Inflammatory macrophage treated with lipopolysaccharide for 1 hour (primary cell): ENCODE data around the gene USO1.
A peak's percentile ranks its signal among the peaks of the same experiment; 100 is the strongest.
"Not testable (repeated sequence)": the region's sequence is repeated elsewhere in the genome, so short reads cannot be mapped to it uniquely, and the experiment has no call there.

Experiments
- DNase-seq, 2 donors: peaks; one replicate each; pipeline ENCODE4 v3.0.0-alpha.2; 2020 to 2022

USO1 gene

DNA sequence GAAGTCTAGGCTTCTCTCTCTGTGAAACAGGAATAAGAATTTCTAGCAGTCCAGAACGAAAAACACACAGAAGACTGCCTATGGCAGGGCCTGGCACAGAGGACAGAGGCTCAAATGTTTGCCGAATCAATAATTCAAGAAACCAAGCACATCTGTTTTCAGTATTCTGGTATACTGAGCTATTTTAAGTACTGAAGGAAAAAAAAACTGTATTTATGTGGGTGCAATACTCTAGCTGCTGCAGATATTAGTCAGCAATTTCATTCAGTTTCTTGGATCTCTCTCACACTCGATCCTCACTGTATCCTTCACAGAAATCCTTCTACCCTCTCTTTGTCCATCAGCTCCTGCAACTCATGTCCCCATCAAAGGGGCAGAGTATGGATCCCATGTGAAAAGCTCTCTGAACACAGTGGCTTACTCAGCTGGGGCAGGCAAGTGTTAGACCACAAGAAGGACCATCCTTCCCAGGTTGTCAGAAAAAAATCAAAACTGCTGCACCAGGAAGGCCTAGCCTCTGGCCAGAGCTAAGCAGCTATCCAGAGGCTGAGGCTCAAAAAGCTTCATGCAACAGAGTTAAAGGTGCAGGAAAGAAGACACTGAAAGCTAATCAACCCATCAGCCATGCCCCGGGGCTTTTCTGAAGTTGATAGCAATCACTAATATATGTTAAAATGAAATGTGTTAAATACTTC is 9.1 kb upstream of the USO1 start:
- no peak for DNase-seq

DNA sequence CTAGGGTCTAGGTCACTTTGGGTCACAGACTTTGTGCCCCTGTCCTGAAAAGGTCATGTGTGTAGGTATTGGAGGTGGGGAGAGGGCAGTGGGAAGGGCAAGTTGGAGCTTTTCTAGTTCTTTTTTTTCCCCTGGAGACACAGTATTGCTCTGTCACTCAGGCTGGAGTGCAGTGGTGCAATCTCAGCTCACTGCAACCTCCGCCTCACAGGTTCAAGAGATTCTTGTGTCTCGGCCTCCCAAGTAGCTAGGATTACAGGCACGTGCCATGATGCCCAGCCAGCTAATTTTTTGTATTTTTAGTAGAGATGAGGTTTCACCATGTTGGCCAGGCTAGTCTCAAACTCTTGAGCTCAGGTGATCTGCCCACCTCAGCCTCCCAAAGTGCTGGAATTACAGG is 8.3 kb upstream of the USO1 start:
- not testable (repeated sequence) for DNase-seq

DNA sequence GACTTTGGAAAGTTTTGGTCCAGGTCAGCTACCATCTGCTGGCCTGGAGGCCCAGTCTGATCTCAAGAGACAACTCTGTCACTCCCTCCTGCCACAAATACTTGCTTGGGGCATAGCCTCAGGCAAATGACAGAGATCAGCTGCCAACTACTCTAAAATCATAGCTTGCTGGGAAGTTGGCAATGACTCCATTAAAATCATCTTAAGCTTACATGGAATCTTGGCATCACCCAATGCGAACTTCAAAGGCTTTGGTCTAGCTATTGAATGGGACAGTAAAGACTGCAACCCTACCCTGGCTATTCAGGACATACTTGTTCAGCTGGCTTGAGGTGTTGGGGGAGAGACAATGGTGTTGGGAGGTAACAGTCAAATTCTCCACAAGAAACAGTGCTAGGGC is 7.0 kb upstream of the USO1 start:
- no peak for DNase-seq

DNA sequence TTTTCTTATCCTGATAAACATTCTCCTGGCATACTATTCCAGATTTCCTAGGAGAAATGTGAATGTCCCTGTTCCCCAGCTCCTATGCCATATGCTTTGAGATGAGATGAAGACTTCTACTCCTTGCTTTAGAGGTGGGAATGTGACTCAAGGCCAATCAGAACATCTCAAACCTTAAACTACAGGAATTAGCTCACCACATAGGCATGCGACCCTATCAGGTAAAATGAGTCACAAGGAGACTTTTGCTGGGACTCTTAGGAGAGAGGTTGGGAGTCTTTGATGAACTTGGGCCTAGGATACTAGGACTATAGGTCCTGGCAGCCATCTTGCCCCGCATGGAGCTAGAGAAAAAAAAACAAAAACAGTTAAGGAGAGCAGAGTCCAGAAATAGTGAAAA is 5.8 kb upstream of the USO1 start:
- no peak for DNase-seq

DNA sequence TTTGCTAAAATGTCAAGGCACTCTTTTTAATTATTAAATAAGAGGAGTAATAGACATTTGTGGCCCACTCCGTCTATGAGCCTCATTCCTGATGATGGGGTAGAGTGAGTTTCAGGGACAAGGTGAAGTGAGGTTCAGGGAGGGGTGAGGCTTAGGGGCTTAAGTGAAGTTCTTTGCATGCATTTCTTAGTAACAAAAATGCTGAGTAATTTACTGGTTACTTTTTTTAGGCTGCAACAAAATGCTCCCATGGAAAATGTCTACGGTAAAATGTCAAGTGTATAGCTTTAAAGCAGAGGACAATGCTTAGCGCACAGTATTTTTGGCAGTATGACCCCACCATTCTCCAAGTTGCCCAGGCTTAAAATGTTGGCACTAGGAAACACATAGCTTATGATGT is 2.0 kb upstream of the USO1 start:
- no peak for DNase-seq

DNA sequence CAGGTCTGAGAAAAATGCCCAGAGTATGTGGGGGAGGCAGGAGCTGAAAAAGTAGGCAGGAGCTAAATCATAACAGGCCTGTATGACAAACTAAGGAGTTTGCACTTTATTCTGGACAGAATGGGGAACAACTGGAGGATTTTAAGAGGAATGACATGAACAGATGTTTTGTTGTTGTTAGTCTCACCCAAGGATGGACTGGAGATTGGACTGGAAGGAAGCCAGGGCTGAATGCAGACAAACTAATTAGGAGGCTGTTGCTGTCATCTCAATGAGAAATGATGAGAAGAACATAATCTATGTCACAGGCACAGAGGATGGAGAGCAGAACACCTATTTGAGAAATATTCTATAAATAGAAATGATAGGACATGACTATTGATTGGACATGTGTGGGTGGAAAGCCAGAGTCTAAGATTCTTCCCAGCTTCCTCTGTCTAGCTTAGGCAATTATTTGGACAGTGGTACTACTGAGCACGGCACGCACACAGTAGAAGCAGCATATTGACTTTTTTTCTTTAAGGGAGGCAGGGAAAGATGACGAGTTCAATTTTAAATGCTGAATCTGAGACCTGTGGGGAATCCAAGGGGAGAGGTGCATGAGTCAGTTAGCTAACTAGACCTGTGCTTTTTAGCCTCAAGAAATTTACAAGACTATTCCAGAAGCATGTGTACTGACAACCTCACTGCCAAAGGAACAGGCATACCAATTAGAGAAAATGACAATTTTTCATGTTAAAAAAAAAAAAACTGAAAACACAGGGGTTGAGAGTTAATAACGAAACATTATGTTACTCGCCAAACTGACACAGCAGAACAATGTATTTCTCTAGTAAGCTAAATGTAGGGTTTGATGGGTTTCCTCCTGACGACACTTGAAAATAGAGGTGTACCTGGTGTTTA is 963 bp upstream of the USO1 start:
- DNase-seq, result peak in 1 of 2 donors; percentile 37

DNA sequence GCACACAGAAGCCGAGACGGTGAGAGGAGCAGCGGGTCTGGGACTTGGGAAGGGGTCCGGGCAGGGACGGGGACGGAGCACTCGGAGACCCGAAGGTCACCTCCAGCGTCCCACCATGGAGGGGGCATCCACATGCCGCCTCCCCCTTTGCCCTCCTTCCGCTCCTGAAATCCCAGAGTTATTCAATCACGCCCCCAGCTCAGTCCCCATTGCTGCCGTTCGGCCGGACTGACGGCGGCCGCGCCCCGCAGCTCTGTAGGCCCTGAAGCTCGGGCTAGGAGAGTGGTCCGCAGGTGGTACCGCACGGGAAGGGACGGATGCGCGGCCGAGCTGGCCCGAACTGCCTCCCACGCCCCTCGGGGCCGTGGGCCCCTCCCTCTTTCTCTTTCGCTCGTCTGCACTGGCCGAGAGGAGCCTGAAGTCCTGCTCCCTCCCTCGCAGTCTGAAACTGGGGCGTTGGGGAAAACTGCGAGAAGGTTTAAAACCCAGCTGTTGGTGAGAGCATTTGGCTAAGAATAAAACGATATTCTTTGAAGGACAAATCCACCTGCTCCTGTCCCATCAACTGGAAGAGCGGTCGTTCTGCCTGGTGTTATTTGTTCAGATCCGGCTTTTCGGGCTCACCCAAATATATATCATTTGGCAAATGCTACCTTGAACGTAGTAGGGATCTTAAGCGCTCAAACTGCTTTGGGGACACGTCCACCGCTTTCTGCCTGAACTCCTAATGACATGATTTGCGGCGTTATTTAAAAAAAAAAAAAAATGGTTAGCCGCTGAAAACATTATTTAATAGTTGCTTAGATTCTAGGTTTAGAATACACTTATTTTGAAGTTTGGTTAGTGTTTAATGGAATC is 719 bp downstream of the USO1 start:
- DNase-seq, result peak; percentile 78 to 87

DNA sequence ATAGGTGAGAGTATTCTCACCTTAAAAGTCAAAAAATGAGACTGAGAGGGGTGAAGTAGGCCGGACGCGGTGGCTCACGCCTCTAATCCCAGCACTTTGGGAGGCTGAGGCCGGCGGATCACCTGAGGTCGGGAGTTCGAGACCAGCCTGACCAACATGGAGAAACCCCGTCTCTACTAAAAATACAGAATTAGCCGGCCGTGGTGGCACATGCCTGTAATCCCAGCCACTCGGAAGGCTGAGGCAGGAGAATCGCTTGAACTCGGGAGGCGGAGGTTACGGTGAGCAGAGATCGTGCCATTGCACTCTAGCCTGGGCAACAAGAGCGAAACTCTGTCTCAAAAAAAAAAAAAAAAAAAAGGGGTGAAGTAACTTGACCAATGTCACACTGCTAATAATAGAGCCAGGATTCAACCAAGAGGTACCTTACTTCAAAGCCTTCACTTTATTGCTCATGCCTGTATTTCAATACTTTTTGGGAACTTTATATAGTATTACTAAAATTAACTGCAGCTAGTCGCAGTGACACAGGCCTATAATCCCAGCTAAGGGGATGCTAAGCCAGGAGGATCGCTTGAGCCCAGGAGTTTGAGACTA is 1.7 kb downstream of the USO1 start:
- not testable (repeated sequence) for DNase-seq

DNA sequence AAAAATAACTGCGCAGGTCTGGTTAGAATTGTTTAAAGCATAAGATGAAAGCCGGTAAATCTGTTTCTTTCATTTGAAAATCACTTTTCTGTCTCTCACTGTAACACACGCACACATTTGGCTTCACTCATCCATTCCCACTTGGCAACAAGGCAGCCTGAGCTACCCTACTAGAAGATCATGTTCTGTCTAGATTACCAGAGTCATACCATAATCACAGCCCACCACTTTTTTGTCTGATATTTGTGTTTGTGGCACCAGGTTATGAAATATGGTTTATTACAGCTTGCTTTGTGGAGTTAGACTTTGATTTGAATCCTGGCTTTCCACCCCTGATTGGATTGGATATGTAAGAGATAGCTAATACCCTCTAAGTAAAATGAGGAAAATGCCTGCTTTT is 2.2 kb downstream of the USO1 start:
- no peak for DNase-seq

DNA sequence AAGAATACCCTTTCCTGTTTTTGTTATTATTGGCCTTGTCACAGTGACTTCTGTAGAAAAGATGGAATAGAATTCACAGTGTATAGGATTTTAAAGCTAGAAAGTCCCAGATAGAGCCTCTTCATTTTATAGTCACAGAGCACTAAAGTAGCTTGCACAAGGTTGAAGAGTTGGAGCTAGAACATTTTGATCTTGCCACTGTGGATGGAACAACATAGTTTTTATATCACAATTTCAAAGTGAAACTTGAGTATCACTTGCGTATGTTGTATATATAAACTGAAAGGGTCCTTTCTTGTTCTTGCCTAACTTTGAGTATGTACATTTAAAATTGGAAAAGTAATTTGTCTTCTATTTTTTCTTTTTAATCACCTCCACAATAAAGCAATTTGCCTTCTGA is 2.7 kb downstream of the USO1 start:
- no peak for DNase-seq

DNA sequence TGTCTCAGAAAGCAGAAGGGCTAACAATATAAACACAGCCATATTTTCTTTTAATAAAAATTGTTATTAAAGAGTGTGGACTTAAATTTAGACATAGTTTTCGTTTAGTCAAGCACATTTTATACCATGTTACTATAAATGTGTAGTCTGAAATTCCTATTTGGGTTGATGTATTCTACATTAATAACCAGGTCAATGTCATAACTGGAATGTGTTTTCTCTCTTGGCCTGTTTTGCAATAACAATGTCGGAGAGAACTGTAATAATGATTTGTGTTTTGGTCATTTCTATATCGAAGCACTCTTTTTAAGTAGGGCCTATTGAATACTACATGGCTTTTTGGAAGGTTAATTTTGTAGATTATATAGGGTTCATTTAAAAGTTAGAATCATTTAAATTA is 5.5 kb downstream of the USO1 start:
- DNase-seq, result no peak

DNA sequence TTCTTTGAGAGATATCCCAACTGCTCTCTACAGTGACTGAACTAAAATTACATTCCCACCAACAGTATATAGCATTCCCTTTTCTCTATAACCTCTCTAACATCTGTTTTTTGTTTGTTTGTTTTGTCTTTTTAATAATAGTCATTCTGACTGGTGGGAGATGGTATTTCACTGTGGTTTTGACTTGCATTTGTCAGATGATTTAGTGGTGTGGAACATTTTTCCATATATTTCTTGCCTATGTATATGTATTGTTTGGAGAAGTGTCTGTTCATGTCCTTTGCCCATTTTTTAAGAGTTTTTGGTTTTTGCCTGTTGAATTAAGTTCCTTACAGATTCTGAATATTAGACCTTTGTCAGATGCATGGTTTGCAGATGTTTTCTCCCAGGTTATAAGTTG is 9.0 kb downstream of the USO1 start:
- DNase-seq, result no peak

DNA sequence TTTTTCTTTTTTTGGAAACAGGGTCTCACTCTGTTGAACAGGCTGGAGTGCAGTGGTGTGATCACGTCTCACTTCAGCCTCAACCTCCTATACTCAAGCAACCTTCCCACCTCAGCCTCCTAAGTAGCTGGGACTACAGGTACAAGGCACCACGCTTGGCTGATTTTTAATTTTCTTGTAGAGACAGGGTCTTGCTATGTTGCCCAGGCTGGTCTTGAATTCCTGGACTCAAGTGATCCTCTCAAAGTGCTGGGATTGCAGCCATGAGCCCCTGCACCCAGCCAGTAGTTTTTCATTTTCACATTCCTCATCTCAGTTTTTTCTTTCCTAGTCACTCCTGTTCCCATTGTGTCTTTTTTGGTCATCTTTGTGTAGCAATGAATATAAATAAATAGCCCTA is 11.1 kb downstream of the USO1 start:
- DNase-seq, result no peak

DNA sequence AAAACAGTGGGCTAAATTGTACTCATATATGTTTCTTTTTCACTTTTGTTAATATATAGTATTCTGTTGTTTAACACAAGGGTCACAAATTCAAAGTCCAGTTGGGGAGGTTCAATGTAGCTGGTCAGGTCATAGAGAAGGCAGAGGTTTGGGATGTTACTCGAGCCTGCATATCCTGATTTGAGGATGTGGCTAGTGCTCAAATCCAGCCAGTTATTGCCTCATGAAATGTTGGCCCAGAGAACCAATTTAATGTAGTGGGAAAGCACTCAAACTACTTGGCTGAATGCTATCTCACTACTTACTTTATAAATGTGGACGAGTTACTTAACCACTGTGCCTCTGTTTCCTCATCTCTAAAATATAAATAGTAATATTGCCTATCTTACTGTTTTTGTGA is 12.5 kb downstream of the USO1 start:
- no peak for DNase-seq

DNA sequence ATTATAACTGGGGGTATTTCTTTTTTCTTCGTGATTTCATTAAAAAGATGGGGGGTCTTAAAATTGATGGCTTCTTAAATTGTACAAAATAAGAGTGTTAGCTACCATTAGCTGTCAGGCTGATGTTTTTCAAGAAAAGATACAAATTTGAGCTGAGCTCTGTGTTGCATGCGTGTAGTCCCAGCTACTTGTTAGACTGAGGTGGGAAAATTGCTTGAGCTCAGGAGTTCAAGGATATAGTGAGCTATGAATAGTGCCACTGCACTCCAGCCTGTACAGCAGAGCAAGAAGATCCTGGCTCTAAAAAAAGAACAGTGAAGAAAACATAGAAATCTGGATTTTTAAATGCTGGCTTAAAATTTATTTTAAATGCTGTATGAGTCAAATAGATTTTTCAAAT is 13.0 kb downstream of the USO1 start:
- no peak for DNase-seq

DNA sequence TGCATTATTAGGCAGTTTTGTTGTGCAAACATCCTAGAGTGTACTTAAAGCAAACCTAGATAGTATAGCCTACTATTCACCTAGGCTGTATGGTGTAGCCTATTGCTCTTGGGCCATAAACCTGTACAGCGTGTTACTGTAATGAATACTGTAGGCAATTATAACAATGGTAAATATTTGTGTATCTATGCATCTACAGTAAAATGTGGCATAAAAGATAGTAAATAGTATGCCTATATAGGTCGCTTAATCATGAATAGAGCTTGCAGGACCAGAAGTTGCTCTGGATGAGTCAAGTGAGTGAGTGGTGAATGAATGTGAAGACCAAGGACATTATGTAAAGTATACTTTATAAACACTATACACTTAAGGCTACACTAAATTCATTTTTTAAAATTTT is 16.6 kb downstream of the USO1 start:
- DNase-seq, result no peak

DNA sequence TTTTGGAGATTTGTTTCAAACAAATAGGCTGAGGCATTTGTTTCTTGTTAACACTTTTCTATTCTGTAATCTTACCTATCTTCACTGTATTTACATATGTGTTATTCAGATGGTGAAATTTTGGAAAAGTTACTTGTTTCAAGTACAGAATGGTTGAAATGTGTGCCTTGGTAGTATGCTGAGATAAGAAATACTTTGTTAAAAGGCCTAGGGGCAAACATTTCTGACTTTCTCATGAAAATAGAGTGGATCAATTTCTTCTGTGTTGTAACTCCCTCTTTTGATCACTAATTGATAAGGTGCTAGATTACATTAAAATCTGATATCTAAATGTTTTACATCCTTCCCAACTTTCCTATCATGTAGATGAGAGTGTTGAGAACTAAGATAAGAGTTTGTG is 18.1 kb downstream of the USO1 start:
- no peak for DNase-seq

DNA sequence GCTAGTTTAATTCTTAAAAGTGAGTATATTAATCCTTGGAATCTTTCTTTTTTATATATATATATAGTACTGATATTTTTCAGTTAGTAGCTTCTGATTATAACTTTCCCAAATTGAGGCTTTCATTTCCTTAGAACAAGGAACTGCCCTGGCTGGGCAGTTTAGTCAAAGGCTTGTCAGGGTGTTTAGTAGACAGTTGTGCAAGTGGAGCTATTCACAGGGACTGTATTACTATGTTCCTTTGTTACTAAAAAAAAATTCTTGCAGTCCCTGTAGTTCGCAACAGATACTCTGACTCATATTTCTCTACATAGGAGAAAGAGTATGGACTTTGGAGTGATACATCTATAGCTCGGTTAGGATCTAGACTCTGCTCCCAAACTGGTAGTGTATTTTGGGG is 20.8 kb downstream of the USO1 start:
- DNase-seq, result peak; percentile 72 to 93

DNA sequence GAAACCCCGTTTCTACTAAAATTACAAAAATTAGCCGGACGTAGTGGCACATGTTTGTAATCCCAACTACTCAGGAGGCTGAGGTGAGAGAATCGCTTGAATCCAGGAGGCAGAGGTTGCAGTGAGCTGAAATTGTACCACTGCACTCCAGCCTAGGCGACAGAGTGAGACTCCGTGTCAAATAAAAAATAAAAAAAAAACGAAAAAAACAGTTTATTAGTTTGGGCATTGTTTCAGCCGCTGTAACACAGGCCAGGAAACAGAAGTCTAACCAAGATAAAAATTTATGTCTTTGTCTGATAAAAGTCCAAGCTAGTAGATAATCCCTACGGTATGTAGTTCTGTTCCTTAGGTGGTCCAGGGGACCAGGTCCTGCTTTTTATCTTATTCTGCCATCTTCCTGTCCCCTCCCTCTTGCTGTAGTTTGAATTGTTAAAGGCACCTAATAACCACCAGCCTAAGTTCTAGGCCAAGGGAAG is 21.4 kb downstream of the USO1 start:
- no peak for DNase-seq

DNA sequence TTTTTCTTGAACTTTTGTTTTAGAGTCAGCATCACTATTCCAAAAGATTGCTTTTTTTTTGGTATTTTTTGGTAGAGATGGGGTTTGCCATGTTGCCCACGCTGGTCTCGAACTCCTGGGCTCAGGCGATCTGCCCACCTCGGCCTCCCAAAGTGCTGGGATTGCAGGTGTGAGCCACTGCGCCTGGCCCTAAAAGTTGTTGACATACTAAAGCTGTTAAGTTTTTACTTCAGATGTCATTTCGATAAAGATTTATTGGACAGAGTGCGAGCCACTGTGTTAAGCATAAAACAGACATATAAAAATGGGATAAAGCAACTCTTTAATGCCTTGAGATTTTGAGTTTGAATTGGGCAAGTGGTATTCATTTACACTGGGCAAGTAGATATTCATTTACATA is 28.3 kb downstream of the USO1 start:
- no peak for DNase-seq

DNA sequence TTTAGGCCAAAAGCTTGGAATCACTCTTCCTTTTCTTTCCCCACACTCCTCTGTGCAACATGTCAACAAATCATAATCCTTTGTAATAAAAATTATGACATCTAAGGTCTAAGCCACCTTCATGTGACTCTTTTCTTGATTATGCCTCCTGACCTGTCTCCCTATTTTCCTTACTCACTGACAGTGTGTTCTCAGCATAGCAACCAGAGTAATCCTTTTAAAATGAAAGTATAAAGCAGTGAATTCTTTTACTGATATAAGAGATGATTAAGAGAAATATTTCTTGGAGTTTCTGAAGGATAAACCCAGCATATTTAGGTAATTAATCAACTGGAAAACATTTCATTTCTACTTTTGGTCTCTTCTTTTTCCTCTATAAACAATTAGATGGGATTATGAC is 44.7 kb downstream of the USO1 start:
- no peak for DNase-seq

DNA sequence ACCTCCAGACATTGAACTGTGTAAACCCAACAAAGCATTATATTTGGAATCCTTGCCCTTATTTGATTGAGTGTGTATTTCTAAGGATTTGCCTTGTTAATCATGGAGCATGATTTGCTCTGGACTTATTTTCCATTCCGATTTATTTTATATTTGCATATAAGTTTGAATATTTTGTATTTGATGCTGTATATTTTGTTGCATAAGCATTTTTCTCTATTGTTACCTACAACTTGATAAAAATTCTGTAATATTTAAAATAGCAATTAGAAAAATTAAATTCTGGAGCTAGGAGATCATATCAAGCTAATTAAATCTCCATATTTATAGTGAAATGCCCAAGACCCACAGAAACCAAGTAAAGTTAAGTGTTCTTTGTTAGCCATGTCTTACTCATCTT is 47.2 kb downstream of the USO1 start:
- no peak for DNase-seq

DNA sequence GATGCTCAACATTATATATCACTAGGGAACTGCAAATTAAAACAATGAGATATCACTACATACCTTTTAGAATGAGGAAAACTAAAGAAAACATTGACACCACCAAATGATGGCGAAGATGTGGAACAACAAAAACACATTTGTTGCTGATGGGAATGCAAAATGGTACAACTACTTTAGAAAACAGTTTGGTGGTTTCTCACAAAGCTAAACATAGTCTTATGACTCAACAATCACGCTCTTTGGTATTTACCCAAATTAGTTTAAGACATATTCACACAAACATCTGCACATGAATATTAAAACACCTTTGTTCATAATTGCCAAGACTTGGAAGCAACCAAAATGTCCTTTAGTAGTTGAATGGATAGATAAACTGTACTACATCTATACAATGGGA is 53.2 kb downstream of the USO1 start:
- no peak for DNase-seq
